Hematopoietic multipotent progenitor cell treated with erythropoietin and hydrocortisone succinate and interleukin-3 and kit ligand, for 15 days (in vitro differentiated cells): ENCODE data around the gene DCTN4.
"Not testable (repeated sequence)": the region's sequence is repeated elsewhere in the genome, so short reads cannot be mapped to it uniquely, and the experiment has no call there.

Experiments
- DNase-seq: peaks from one replicate; pipeline ENCODE4 v3.0.0-alpha.2; 2015; ENCODE audit warnings: low spot score

Gene DCTN4

GRCh38 chr5:150778517-150779396 is 19.9 kb upstream of the DCTN4 start, which contains the start of gene SMIM3:
SMIM3 (plus strand) TSS chr5:150778757; CDS start chr5:150795441, 16,684 bp downstream.
- peak; percentile 51 for DNase-seq

GRCh38 chr5:150778088-150778516 is 19.3 kb upstream of the DCTN4 start:
- DNase-seq, result no peak

GRCh38 chr5:150777685-150778084 is 18.9 kb upstream of the DCTN4 start:
- no peak for DNase-seq

GRCh38 chr5:150774145-150774544 is 15.3 kb upstream of the DCTN4 start:
- no peak for DNase-seq

- DNase-seq, result no peak
Measured at GRCh38 chr5:150771034-150771795, 12.4 kb upstream of the DCTN4 start.

- DNase-seq, result peak; percentile 36
Measured at GRCh38 chr5:150766251-150766650, 7.4 kb upstream of the DCTN4 start.

- DNase-seq, result no peak
Measured at GRCh38 chr5:150765799-150766169, 7.0 kb upstream of the DCTN4 start.

GRCh38 chr5:150765011-150765798 is 6.4 kb upstream of the DCTN4 start:
- no peak for DNase-seq

GRCh38 chr5:150764530-150764929 is 5.7 kb upstream of the DCTN4 start:
- no peak for DNase-seq

GRCh38 chr5:150763023-150763769 is 4.4 kb upstream of the DCTN4 start:
- peak; percentile 74 for DNase-seq

- DNase-seq, result no peak
Measured at GRCh38 chr5:150762211-150762610, 3.4 kb upstream of the DCTN4 start.

GRCh38 chr5:150759334-150759583 is 442 bp upstream of the DCTN4 start:
- no peak for DNase-seq

- no peak for DNase-seq
Measured at GRCh38 chr5:150758203-150758530, 650 bp downstream of the DCTN4 start.

GRCh38 chr5:150757087-150757649 is 1.6 kb downstream of the DCTN4 start:
- DNase-seq, result peak; percentile 62

- DNase-seq, result no peak
Measured at GRCh38 chr5:150753863-150754262, 5.0 kb downstream of the DCTN4 start.

- no peak for DNase-seq
Measured at GRCh38 chr5:150753463-150753862, 5.4 kb downstream of the DCTN4 start.

GRCh38 chr5:150751096-150751891 is 7.5 kb downstream of the DCTN4 start:
- no peak for DNase-seq

- no peak for DNase-seq
Measured at GRCh38 chr5:150750469-150750868, 8.3 kb downstream of the DCTN4 start.

- not testable (repeated sequence) for DNase-seq
Measured at GRCh38 chr5:150743142-150743488, 15.7 kb downstream of the DCTN4 start.

- DNase-seq, result not testable (repeated sequence)
Measured at GRCh38 chr5:150742455-150743141, 16.2 kb downstream of the DCTN4 start.
